GM20000 (cell line): Measurements from ENCODE around the gene MRRF.

ENCODE experiments used
- DNase-seq: peaks from one replicate; pipeline ENCODE4 v3.0.0; 2012; ENCODE audit warnings: low spot score
- CTCF ChIP-seq: IDR thresholded peaks from 2 replicates; pipeline ENCODE4 v1.5.1; 2012; ENCODE audit warnings: mild to moderate bottlenecking, control low read depth; ENCODE audit errors: extremely low read depth, missing control alignments

Gene MRRF

GRCh38 chr9:122218935-122219855 is 45.5 kb upstream of the MRRF start:
- no peak for TF ChIP-seq CTCF
- DNase-seq: no peak

GRCh38 chr9:122219856-122220672 is 44.6 kb upstream of the MRRF start:
- TF ChIP-seq CTCF: no peak
- DNase-seq: no peak

GRCh38 chr9:122220673-122221182 is 44.0 kb upstream of the MRRF start:
- no peak for TF ChIP-seq CTCF
- no peak for DNase-seq

- DNase-seq: no peak
- no peak for TF ChIP-seq CTCF
Measured at GRCh38 chr9:122221183-122221811, 43.4 kb upstream of the MRRF start.

- no peak for DNase-seq
- TF ChIP-seq CTCF: no peak
Measured at GRCh38 chr9:122222791-122223190, 41.9 kb upstream of the MRRF start.

- no peak for TF ChIP-seq CTCF
Measured at GRCh38 chr9:122223435-122223834, 41.2 kb upstream of the MRRF start.

More at GRCh38 chr9:122223435-122223834, 41.2 kb upstream of the MRRF start:
- no peak for DNase-seq
